AG04450 (cell line): Measurements from ENCODE around the gene C3AR1. TPM values are rescaled to one million over a fixed set of nuclear protein-coding genes. Genes with fewer than 3 reads are reported as not detected.
"Not testable (repeated sequence)": the region's sequence is repeated elsewhere in the genome, so short reads cannot be mapped to it uniquely, and the experiment has no call there.

Source experiments
- CTCF ChIA-PET: fragments of 300-600, 350-600 bp; formaldehyde crosslinking; extraction: SDS; loops from one replicate; lab custom pipeline; 2022; ENCODE audit warnings: antibody characterized with exemption, inconsistent platforms; lab: Charles Lee
- POLR2A ChIA-PET: fragments of 350-600 bp; formaldehyde crosslinking; extraction: SDS; loops from one replicate; lab custom pipeline; 2021; ENCODE audit warnings: antibody characterized with exemption, inconsistent platforms; lab: Yijun Ruan, JAX
- DNase-seq: peaks from one replicate; pipeline ENCODE4 v3.0.0-alpha.2; 2011; ENCODE audit warnings: low read depth, low spot score
- H3K27ac ChIP-seq: one replicate; pipeline ENCODE4 v1.5.1; 2012; ENCODE audit warnings: low read depth, low read length, control low read depth
- H3K27me3 ChIP-seq: one replicate; pipeline ENCODE4 v1.6.0; 2012; ENCODE audit warnings: low read length; ENCODE audit not compliant: control insufficient read depth, insufficient read depth
- H3K4me3 ChIP-seq: 2 replicates; pipeline ENCODE4 v1.5.1; 2011; ENCODE audit warnings: mild to moderate bottlenecking, low read depth, low read length, control low read depth
- H3K9me3 ChIP-seq: 2 replicates; pipeline ENCODE4 v1.5.1; 2012; ENCODE audit warnings: low read length; ENCODE audit not compliant: control insufficient read depth, insufficient read depth
- CTCF ChIP-seq: IDR thresholded peaks from 2 replicates; pipeline ENCODE4 v1.5.1; 2011; ENCODE audit warnings: low read depth, low read length, control low read depth, inconsistent platforms
- polyA plus RNA-seq: library from polyadenylated mRNA; depleted of rRNA; stranded (reverse); fragments of >200 nt; gene quantifications from 2 replicates; pipeline ENCODE4 v1.2.3, GENCODE V29; 2011

The C3AR1 gene
- polyA plus RNA-seq, 1 experiment, result 0.71 TPM

- Histone ChIP-seq H3K9me3 (no peaks in the 10 kb centered on the region), H3K4me3 (no peak overlapping the region), H3K27ac (no peak overlapping the region), H3K27me3 (no peaks in the 10 kb centered on the region)
- ChIA-PET CTCF (interaction anchor here (0.6 to 1.0 kb wide), 3 partner anchors 15 to 232 kb away, joined by 3 read pairs; no protein-coding TSS in a partner anchor), POLR2A (no interaction called here)
- no peak for TF ChIP-seq CTCF
- no peak for DNase-seq
Observed at GRCh38 chr12:8093291-8093690, 27.1 kb upstream of the C3AR1 start.

DNA sequence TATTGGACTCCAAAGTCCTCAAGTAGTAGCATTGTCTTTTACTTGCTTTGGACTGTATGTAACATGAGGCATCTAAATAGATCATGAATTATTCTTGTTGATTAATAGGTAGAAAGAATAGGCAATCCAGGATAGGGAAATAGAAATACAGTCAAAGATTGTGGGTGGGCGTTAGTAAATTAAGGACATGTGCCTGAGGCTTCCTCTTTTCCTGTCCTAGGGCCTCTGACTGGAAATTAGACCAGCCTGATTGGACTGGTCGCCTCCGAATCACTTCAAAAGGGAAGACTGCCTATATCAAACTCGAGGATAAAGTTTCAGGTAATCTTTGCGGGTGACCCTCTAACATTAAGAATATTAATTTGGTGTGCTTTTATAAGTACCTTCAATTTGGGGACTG lies 23.6 kb upstream of the C3AR1 start:
- no peak for DNase-seq
- ChIA-PET CTCF (no interaction called here), POLR2A (no interaction called here)

DNA sequence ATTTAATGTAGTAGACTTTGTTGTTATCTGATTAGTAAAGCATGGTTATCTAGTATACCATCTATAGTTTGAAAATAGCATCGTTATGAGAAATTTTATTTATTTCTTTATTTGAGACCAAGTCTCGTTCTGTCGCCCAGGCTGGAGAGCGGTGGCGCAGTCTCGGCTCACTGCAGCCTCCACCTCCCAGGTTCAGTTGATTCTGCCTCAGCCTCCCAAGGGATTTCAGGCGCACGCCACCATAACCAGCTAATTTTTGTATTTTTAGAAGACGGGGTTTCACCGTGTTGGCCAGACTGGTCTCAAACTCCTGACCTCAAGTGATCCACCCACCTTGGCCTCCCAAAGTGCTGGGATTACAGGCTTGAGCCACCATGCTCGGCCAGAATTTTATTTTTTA lies 23.1 kb upstream of the C3AR1 start:
- DNase-seq, H3K9me3 ChIP-seq, H3K4me3 ChIP-seq, H3K27ac ChIP-seq, CTCF ChIA-PET, H3K27me3 ChIP-seq, POLR2A ChIA-PET: not testable (repeated sequence)

More for the DNA sequence above, 23.6 kb upstream of the C3AR1 start:
- Histone ChIP-seq H3K27ac (no peak overlapping the region), H3K27me3 (no peaks in the 10 kb centered on the region), H3K9me3 (no peaks in the 10 kb centered on the region), H3K4me3 (no peak overlapping the region)
- TF ChIP-seq CTCF, result no peak

GRCh38 chr12:8088574-8088973 lies 22.4 kb upstream of the C3AR1 start:
- H3K27ac ChIP-seq, result no peak overlapping the region
- POLR2A ChIA-PET, result no interaction called here
- H3K4me3 ChIP-seq, result no peak overlapping the region
- no peaks in the 10 kb centered on the region for H3K9me3 ChIP-seq
- H3K27me3 ChIP-seq, result no peaks in the 10 kb centered on the region
- TF ChIP-seq CTCF, result no peak
- CTCF ChIA-PET, result interaction anchor here (1.8 to 2.1 kb wide), 2 partner anchors 10 to 21 kb away, joined by 8 to 10 read pairs; no protein-coding TSS in a partner anchor
- DNase-seq, result no peak

GRCh38 chr12:8087666-8088065 lies 21.5 kb upstream of the C3AR1 start:
- ChIA-PET POLR2A (no interaction called here), CTCF (interaction anchor here (0.5 to 2.1 kb wide), 4 partner anchors 9 to 143 kb away, joined by 3 to 10 read pairs (median 6); no protein-coding TSS in a partner anchor)
- DNase-seq, result no peak
- no peak overlapping the region for H3K27ac ChIP-seq
- no peaks in the 10 kb centered on the region for H3K9me3 ChIP-seq
- no peaks in the 10 kb centered on the region for H3K27me3 ChIP-seq
- TF ChIP-seq CTCF, result no peak
- no peak overlapping the region for H3K4me3 ChIP-seq

- H3K9me3 ChIP-seq, H3K4me3 ChIP-seq, H3K27ac ChIP-seq, DNase-seq, POLR2A ChIA-PET, H3K27me3 ChIP-seq: not testable (repeated sequence)
- CTCF ChIA-PET, result interaction anchor here (0.6 to 1.2 kb wide), 4 partner anchors 25 to 1733 kb away, joined by 3 to 4 read pairs (median 3); no protein-coding TSS in a partner anchor
Observed at GRCh38 chr12:8084351-8084750, 18.2 kb upstream of the C3AR1 start.
